DND-41 (cell line): ENCODE results near the gene SRC.

Source experiments
- EZH2 ChIP-seq: IDR thresholded peaks from 3 replicates; pipeline ENCODE4 v1.6.1; 2012; ENCODE audit warnings: borderline replicate concordance, low read depth, mild to moderate bottlenecking, moderate library complexity, low read length, inconsistent platforms; ENCODE audit not compliant: severe bottlenecking
- TF ChIP-seq, protein P1 (sequence below): IDR thresholded peaks from 2 replicates; pipeline ENCODE4 v1.5.1; 2012; ENCODE audit warnings: borderline replicate concordance, low read length, moderate library complexity, mild to moderate bottlenecking; ENCODE audit not compliant: poor library complexity, severe bottlenecking; ENCODE audit errors: extremely low read depth

GRCh38 chr20:37432606-37433005 lies 86.7 kb downstream of the SRC start:
- no peak for TF ChIP-seq EZH2
- TF ChIP-seq, protein P1, sequence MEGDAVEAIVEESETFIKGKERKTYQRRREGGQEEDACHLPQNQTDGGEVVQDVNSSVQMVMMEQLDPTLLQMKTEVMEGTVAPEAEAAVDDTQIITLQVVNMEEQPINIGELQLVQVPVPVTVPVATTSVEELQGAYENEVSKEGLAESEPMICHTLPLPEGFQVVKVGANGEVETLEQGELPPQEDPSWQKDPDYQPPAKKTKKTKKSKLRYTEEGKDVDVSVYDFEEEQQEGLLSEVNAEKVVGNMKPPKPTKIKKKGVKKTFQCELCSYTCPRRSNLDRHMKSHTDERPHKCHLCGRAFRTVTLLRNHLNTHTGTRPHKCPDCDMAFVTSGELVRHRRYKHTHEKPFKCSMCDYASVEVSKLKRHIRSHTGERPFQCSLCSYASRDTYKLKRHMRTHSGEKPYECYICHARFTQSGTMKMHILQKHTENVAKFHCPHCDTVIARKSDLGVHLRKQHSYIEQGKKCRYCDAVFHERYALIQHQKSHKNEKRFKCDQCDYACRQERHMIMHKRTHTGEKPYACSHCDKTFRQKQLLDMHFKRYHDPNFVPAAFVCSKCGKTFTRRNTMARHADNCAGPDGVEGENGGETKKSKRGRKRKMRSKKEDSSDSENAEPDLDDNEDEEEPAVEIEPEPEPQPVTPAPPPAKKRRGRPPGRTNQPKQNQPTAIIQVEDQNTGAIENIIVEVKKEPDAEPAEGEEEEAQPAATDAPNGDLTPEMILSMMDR = no peak
